ENCODE data around the gene TRPM5. TPM values are rescaled to one million over a fixed set of nuclear protein-coding genes. Genes with fewer than 3 reads are reported as not detected.

TRPM5 gene
- total RNA-seq, 4 donors from 2014 or later = 8.1 to 24.2 (median 16.3) TPM

GRCh38 chr11:2426221-2426620 lies 18.1 kb downstream of the TRPM5 start:
- H3K27me3 ChIP-seq = no peaks in the 10 kb centered on the region

GRCh38 chr11:2425506-2425905 lies 18.8 kb downstream of the TRPM5 start:
- Histone ChIP-seq H3K4me3 (no peak overlapping the region), H3K36me3 (no peaks in the 10 kb centered on the region), H3K9me3 (no peaks in the 10 kb centered on the region), H3K4me1 (peaks cover under 1 to 17% (median 3%) of the 10 kb centered on the region in 4 donors), H3K27me3 (no peaks in the 10 kb centered on the region), H3K27ac (no peak overlapping the region)
- no peak for DNase-seq
- no peak for TF ChIP-seq POLR2A (IDR thresholded peaks at IDR 0.05)
- no peak for TF ChIP-seq CTCF (IDR thresholded peaks at IDR 0.05)

More at GRCh38 chr11:2426221-2426620, 18.1 kb downstream of the TRPM5 start:
- no peak for TF ChIP-seq POLR2A (IDR thresholded peaks at IDR 0.05)
- TF ChIP-seq CTCF (IDR thresholded peaks at IDR 0.05) = no peak
- H3K27ac ChIP-seq = no peak overlapping the region
- no peaks in the 10 kb centered on the region for H3K9me3 ChIP-seq
- H3K4me3 ChIP-seq = no peak overlapping the region
- DNase-seq = no peak
- no peaks in the 10 kb centered on the region for H3K36me3 ChIP-seq
- peaks cover 0 to 11% (median 0%) of the 10 kb centered on the region in 4 donors for H3K4me1 ChIP-seq

GRCh38 chr11:2424811-2425495 lies 19.4 kb downstream of the TRPM5 start:
- TF ChIP-seq POLR2A (IDR thresholded peaks at IDR 0.05) (no peak), CTCF (IDR thresholded peaks at IDR 0.05) (no peak)
- H3K4me1 ChIP-seq = peaks cover 4 to 23% (median 7%) of the 10 kb centered on the region in 4 donors
- no peak for DNase-seq

GRCh38 chr11:2423157-2424025 lies 20.9 kb downstream of the TRPM5 start:
- Histone ChIP-seq H3K9me3 (no peaks in the 10 kb centered on the region), H3K4me1 (peaks cover 4 to 24% (median 7%) of the 10 kb centered on the region in 4 donors), H3K36me3 (no peaks in the 10 kb centered on the region), H3K27ac (no peak overlapping the region), H3K27me3 (no peaks in the 10 kb centered on the region), H3K4me3 (no peak overlapping the region)
- no peak for DNase-seq
- no peak for TF ChIP-seq POLR2A (IDR thresholded peaks at IDR 0.05)

More at GRCh38 chr11:2424811-2425495, 19.4 kb downstream of the TRPM5 start:
- H3K27me3 ChIP-seq = no peaks in the 10 kb centered on the region
- no peaks in the 10 kb centered on the region for H3K36me3 ChIP-seq
- no peak overlapping the region for H3K27ac ChIP-seq
- H3K9me3 ChIP-seq = no peaks in the 10 kb centered on the region
- H3K4me3 ChIP-seq = no peak overlapping the region

GRCh38 chr11:2422461-2423156 lies 21.7 kb downstream of the TRPM5 start:
- no peaks in the 10 kb centered on the region for H3K9me3 ChIP-seq
- H3K27me3 ChIP-seq = no peaks in the 10 kb centered on the region
- TF ChIP-seq CTCF (IDR thresholded peaks at IDR 0.05) = no peak
- TF ChIP-seq POLR2A (IDR thresholded peaks at IDR 0.05) = no peak
- no peaks in the 10 kb centered on the region for H3K36me3 ChIP-seq
- H3K4me3 ChIP-seq = no peak overlapping the region
- no peak for DNase-seq
- no peak overlapping the region for H3K27ac ChIP-seq
- peaks cover 4 to 24% (median 7%) of the 10 kb centered on the region in 4 donors for H3K4me1 ChIP-seq

Data from Peyer's patch (tissue), 4 donors.